Measurements from ENCODE around the gene DQX1. TPM values are rescaled to one million over a fixed set of nuclear protein-coding genes. Genes with fewer than 3 reads are reported as not detected.

The DQX1 gene
- total RNA-seq, 1 donor from 2014 or later: 0.32 TPM

DNA sequence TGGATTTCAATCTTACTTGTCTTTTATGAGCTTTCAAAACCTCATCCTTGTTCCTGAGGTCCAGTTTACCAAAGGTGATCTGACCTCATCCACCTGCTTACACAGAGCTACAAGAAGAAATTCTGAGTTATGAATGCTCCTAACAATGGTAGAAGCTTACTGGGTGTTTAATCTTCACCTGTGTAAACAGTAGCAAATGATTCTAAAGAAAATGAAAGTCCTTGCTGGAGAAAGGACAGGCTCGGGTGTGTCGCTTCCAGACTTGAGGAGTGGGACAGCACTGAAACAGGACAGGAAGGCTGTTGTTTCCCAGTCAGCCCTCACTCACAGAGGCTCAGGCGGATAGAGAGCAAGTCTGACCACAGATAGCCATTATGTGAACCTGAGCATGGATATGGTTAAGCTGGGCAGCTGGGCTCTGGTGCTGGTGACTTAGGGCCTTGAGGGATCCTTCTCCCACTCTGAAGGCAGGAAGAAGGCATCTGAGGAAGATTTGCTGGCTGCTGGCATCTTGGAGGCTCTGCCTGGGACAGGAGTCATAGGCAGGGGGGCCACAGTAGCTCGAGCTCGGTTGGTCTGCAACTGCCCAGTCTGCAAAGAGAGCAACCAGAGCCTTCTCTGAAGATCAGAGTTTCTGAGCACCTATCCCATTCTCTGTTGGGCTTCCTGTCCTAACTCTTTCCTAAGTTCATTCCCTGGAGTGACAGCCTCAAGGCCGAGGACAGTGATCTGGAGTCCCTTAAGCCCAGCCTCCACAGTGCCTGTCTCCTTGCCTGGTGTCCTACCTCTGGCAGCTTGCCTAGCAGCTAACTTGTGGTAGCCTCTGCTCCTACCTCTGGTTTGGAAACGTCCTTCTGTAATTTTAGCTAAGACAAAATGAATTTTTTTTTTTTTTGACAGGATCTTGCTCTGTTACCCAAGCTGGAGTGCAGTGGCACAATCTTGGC lies 32.5 kb upstream of the DQX1 start:
- Mint-ChIP-seq H3K27ac (ENCODE audit: unreplicated experiment) (no peak overlapping the region), H3K4me3 (ENCODE audit: unreplicated experiment) (no peak overlapping the region)

DNA sequence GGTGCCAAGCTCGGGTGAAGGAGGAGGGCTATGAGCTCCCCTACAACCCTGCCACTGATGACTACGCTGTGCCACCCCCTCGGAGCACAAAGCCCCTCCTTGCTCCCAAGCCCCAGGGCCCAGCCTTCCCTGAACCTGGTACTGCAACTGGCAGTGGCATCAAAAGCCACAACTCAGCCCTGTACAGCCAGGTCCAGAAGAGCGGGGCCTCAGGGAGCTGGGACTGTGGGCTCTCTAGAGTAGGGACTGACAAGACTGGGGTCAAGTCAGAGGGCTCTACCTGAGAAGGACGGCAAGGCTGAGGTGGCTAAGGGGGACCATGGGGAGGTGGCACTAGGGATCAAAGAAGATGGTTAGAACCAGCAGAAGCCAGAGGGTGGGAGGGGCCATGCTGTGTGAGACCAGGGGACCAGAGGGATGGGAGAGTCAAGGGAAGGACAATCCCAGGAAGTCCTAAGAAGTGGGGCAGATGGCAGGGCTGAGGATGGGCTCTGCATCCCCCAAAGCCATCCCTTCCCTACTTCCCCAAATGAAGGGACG lies 30.9 kb upstream of the DQX1 start:
- Mint-ChIP-seq H3K27ac (ENCODE audit: unreplicated experiment) (no peak overlapping the region), H3K27me3 (ENCODE audit: unreplicated experiment) (no peaks in the 10 kb centered on the region), H3K36me3 (ENCODE audit: unreplicated experiment) (no peaks in the 10 kb centered on the region), H3K4me3 (ENCODE audit: unreplicated experiment) (no peak overlapping the region), H3K4me1 (ENCODE audit: unreplicated experiment) (peaks cover 22% of the 10 kb centered on the region), H3K9me3 (ENCODE audit: unreplicated experiment) (no peaks in the 10 kb centered on the region)
- TF ChIP-seq, protein P1, sequence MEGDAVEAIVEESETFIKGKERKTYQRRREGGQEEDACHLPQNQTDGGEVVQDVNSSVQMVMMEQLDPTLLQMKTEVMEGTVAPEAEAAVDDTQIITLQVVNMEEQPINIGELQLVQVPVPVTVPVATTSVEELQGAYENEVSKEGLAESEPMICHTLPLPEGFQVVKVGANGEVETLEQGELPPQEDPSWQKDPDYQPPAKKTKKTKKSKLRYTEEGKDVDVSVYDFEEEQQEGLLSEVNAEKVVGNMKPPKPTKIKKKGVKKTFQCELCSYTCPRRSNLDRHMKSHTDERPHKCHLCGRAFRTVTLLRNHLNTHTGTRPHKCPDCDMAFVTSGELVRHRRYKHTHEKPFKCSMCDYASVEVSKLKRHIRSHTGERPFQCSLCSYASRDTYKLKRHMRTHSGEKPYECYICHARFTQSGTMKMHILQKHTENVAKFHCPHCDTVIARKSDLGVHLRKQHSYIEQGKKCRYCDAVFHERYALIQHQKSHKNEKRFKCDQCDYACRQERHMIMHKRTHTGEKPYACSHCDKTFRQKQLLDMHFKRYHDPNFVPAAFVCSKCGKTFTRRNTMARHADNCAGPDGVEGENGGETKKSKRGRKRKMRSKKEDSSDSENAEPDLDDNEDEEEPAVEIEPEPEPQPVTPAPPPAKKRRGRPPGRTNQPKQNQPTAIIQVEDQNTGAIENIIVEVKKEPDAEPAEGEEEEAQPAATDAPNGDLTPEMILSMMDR (IDR thresholded peaks at IDR 0.05): no peak
- no peak for DNase-seq (ENCODE audit: extremely low spot score, unreplicated experiment)

More for the DNA sequence above, 32.5 kb upstream of the DQX1 start:
- no peaks in the 10 kb centered on the region for H3K9me3 Mint-ChIP-seq (ENCODE audit: unreplicated experiment)
- TF ChIP-seq, protein P1 (IDR thresholded peaks at IDR 0.05): no peak
- no peaks in the 10 kb centered on the region for H3K27me3 Mint-ChIP-seq (ENCODE audit: unreplicated experiment)
- no peaks in the 10 kb centered on the region for H3K36me3 Mint-ChIP-seq (ENCODE audit: unreplicated experiment)
- DNase-seq (ENCODE audit: extremely low spot score, unreplicated experiment): no peak
- peaks cover 10% of the 10 kb centered on the region for H3K4me1 Mint-ChIP-seq (ENCODE audit: unreplicated experiment)

DNA sequence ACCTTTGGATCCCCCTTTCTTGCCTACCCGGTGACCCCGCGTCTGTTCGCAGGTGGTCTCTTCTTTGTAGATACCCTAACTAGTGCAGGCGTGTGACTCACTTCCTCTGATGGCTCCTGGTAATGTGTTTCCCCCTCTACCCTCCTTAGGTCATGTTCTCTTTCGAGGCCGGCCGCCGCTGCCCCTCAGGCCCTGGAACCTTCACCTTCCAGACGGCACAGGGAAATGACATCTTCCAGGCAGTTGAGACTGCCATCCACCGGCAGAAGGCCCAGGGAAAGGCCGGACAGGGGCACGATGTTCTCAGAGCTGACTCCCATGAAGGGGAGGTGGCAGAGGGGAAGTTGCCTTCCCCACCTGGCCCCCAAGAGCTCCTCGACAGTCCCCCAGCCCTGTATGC lies 30.1 kb upstream of the DQX1 start:
- no peaks in the 10 kb centered on the region for H3K27me3 Mint-ChIP-seq (ENCODE audit: unreplicated experiment)
- peaks cover 29% of the 10 kb centered on the region for H3K4me1 Mint-ChIP-seq (ENCODE audit: unreplicated experiment)
- TF ChIP-seq, protein P1 (IDR thresholded peaks at IDR 0.05): no peak
- H3K36me3 Mint-ChIP-seq (ENCODE audit: unreplicated experiment): peaks cover 6% of the 10 kb centered on the region
- H3K9me3 Mint-ChIP-seq (ENCODE audit: unreplicated experiment): no peaks in the 10 kb centered on the region
- H3K4me3 Mint-ChIP-seq (ENCODE audit: unreplicated experiment): peak overlapping the region; percentile 45
- H3K27ac Mint-ChIP-seq (ENCODE audit: unreplicated experiment): no peak overlapping the region
- no peak for DNase-seq (ENCODE audit: extremely low spot score, unreplicated experiment)

DNA sequence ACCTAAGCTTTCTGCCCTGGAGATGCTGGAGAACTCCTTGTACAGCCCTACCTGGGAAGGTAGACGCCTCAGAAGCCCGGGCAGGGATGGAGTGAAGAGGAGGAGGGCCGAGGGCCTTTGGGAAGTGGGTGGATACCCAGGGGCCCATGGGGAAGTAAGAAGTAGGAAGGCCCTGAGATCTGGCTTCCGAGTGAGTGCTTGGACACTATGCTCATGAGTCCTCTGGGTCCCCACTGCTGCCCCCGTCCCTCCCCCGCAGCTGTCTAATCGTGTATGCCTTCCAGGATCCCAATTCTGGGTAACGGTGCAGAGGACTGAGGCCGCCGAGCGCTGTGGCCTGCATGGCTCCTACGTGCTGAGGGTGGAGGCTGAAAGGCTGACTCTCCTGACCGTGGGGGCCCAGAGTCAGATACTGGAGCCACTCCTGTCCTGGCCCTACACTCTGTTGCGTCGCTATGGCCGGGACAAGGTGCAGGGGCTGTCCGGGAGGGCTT lies 29.6 kb upstream of the DQX1 start:
- Mint-ChIP-seq H3K4me1 (ENCODE audit: unreplicated experiment) (peaks cover 32% of the 10 kb centered on the region), H3K9me3 (ENCODE audit: unreplicated experiment) (no peaks in the 10 kb centered on the region), H3K4me3 (ENCODE audit: unreplicated experiment) (peak overlapping the region; percentile 80), H3K36me3 (ENCODE audit: unreplicated experiment) (peaks cover 6% of the 10 kb centered on the region), H3K27me3 (ENCODE audit: unreplicated experiment) (no peaks in the 10 kb centered on the region), H3K27ac (ENCODE audit: unreplicated experiment) (no peak overlapping the region)
- no peak for DNase-seq (ENCODE audit: extremely low spot score, unreplicated experiment)
- TF ChIP-seq, protein P1 (IDR thresholded peaks at IDR 0.05): no peak
